WTC11 (cell line): ENCODE data around the gene RSL1D1.
"Not testable (repeated sequence)": the region's sequence is repeated elsewhere in the genome, so short reads cannot be mapped to it uniquely, and the experiment has no call there.

Experiments
- CREM ChIP-seq: sonication (generic); formaldehyde crosslinking; IDR thresholded peaks from 2 replicates; pipeline ENCODE4 v1.8.1; 2022; ENCODE audit warnings: mild to moderate bottlenecking, missing genetic modification reagents, moderate library complexity
- ZBTB21 ChIP-seq: sonication (generic); formaldehyde crosslinking; IDR thresholded peaks from 2 replicates; pipeline ENCODE4 v1.8.1; 2023; ENCODE audit warnings: mild to moderate bottlenecking, missing genetic modification reagents, borderline replicate concordance
- ZNF396 ChIP-seq: fragments of 250-450 bp; sonication (Bioruptor Pico); IDR thresholded peaks from 2 replicates; pipeline ENCODE4 v1.8.0; 2021; ENCODE audit warnings: mild to moderate bottlenecking, moderate library complexity, borderline replicate concordance
- TF ChIP-seq, protein P1 (sequence below): sonication (generic); formaldehyde crosslinking; IDR thresholded peaks from 2 replicates; pipeline ENCODE4 v1.8.0; 2023; ENCODE audit warnings: missing genetic modification reagents
- TF ChIP-seq, protein P2 (sequence below): sonication (generic); formaldehyde crosslinking; IDR thresholded peaks from 2 replicates; pipeline ENCODE4 v1.8.0; 2022; ENCODE audit warnings: mild to moderate bottlenecking, missing genetic modification reagents
- TF ChIP-seq, protein P3 (sequence below): fragments of 200-600 bp; IDR thresholded peaks from 2 replicates; pipeline ENCODE4 v1.8.0; 2022; ENCODE audit warnings: antibody characterized with exemption
- TF ChIP-seq, protein P4 (sequence below): sonication (generic); formaldehyde crosslinking; IDR thresholded peaks from 2 replicates; pipeline ENCODE4 v1.8.1; 2022; ENCODE audit warnings: low read depth, missing genetic modification reagents, borderline replicate concordance
- TF ChIP-seq, protein P5 (sequence below): fragments of 250-450 bp; sonication (Bioruptor Pico); conservative IDR thresholded peaks from 2 replicates; pipeline ENCODE4 v1.9.0; 2021; ENCODE audit warnings: mild to moderate bottlenecking

DNA sequence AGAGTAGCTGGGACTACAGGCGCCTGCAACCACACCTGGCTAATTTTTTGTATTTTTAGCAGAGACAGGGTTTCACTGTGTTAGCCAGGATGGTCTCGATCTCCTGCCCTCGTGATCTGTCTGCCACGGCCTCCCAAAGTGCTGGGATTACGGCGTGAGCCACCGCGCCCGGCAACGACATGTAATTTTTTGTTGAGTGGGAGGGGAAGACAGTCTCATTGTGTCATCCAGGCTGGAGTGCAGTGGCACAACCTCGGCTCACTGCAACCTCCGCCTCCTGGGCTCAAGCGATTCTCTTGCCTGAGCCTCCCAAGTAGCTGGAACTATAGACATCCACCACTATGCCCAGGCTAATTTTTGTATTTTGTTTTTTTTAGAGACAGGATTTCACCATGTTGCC, 32.4 kb downstream of the RSL1D1 start:
- TF ChIP-seq, protein P1, sequence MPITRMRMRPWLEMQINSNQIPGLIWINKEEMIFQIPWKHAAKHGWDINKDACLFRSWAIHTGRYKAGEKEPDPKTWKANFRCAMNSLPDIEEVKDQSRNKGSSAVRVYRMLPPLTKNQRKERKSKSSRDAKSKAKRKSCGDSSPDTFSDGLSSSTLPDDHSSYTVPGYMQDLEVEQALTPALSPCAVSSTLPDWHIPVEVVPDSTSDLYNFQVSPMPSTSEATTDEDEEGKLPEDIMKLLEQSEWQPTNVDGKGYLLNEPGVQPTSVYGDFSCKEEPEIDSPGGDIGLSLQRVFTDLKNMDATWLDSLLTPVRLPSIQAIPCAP (CRISPR knock-in tag): not testable (repeated sequence)
- TF ChIP-seq, protein P2, sequence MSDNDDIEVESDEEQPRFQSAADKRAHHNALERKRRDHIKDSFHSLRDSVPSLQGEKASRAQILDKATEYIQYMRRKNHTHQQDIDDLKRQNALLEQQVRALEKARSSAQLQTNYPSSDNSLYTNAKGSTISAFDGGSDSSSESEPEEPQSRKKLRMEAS (CRISPR knock-in tag): not testable (repeated sequence)
- TF ChIP-seq, protein P3, sequence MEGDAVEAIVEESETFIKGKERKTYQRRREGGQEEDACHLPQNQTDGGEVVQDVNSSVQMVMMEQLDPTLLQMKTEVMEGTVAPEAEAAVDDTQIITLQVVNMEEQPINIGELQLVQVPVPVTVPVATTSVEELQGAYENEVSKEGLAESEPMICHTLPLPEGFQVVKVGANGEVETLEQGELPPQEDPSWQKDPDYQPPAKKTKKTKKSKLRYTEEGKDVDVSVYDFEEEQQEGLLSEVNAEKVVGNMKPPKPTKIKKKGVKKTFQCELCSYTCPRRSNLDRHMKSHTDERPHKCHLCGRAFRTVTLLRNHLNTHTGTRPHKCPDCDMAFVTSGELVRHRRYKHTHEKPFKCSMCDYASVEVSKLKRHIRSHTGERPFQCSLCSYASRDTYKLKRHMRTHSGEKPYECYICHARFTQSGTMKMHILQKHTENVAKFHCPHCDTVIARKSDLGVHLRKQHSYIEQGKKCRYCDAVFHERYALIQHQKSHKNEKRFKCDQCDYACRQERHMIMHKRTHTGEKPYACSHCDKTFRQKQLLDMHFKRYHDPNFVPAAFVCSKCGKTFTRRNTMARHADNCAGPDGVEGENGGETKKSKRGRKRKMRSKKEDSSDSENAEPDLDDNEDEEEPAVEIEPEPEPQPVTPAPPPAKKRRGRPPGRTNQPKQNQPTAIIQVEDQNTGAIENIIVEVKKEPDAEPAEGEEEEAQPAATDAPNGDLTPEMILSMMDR: not testable (repeated sequence)
- not testable (repeated sequence) for TF ChIP-seq CREM; ZBTB21 (CRISPR knock-in tag); ZNF396
- TF ChIP-seq, protein P4, sequence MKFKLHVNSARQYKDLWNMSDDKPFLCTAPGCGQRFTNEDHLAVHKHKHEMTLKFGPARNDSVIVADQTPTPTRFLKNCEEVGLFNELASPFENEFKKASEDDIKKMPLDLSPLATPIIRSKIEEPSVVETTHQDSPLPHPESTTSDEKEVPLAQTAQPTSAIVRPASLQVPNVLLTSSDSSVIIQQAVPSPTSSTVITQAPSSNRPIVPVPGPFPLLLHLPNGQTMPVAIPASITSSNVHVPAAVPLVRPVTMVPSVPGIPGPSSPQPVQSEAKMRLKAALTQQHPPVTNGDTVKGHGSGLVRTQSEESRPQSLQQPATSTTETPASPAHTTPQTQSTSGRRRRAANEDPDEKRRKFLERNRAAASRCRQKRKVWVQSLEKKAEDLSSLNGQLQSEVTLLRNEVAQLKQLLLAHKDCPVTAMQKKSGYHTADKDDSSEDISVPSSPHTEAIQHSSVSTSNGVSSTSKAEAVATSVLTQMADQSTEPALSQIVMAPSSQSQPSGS (CRISPR knock-in tag): not testable (repeated sequence)
- TF ChIP-seq, protein P5, sequence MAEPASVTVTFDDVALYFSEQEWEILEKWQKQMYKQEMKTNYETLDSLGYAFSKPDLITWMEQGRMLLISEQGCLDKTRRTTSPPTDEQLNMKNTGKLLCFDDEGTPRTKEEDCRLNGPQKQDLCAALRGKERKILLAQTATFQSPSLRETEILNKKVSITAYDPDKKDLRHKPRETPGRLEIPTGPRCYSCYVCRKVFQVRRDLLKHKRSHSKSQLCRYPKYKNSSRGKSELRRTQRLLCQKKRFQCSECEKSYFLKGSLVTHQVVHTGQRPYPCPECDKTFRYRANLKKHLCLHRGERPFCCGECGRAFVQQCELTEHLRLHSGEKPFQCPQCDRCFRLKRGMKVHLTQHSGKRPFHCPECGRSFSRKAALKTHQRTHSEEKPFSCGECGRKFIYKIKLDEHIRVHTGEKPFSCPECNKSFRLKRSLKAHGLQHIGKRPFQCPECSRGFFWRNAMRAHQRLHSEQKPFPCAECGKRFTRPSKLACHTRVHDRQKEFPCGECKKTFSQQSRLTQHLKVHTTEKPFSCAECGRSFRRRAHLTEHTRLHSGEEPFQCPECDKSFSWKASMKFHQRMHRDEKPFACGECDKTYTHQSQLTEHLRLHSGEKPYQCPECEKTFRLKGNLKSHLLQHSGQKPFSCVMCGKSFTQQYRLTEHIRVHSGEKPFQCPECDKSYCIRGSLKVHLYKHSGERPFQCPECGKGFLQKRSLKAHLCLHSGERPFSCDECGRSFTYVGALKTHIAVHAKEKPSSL: not testable (repeated sequence)
